GM12892 (cell line): ENCODE data around the gene CCDC152.

Experiments
- POLR2A ChIP-seq: IDR thresholded peaks from 2 replicates; pipeline ENCODE4 v1.6.1; 2011; ENCODE audit warnings: low read depth, low read length, control low read depth
- POLR2AphosphoS5 ChIP-seq: IDR thresholded peaks from 2 replicates; pipeline ENCODE4 v1.6.1; 2011; ENCODE audit warnings: low read depth, low read length, control low read depth
- TAF1 ChIP-seq: IDR thresholded peaks from 2 replicates; pipeline ENCODE4 v1.6.1; 2011; ENCODE audit warnings: low read depth, mild to moderate bottlenecking, control low read depth, low read length, borderline replicate concordance

- TF ChIP-seq POLR2AphosphoS5 (no peak), POLR2A (no peak), TAF1 (no peak)
Measured at GRCh38 chr5:42721484-42721883, 35.1 kb upstream of the CCDC152 start.
